Caco-2 (cell line): Measurements from ENCODE around the gene ASH1L. TPM values are rescaled to one million over a fixed set of nuclear protein-coding genes. Genes with fewer than 3 reads are reported as not detected.
"Not testable (repeated sequence)": the region's sequence is repeated elsewhere in the genome, so short reads cannot be mapped to it uniquely, and the experiment has no call there.

Experiments
- BruUV-seq: library from RNA; stranded (reverse); fragments of 400-500 nt; replicated peaks from 2 replicates; lab custom pipeline; 2021; lab: Mats Ljungman, UMichigan
- CTCF ChIA-PET: fragments of 300-600 bp; sonication (Branson Sonifier 250); formaldehyde crosslinking; loops from one replicate; lab custom pipeline; 2022; ENCODE audit warnings: antibody characterized with exemption; lab: Charles Lee
- POLR2A ChIA-PET: fragments of 300-600 bp; sonication (Branson Sonifier 250); formaldehyde crosslinking; loops from one replicate; lab custom pipeline; 2022; ENCODE audit warnings: antibody characterized with exemption; lab: Charles Lee
- DNase-seq, 2 experiments: peaks; one replicate each; pipeline versions ENCODE4 v3.0.0 to v3.0.0-alpha.2; 2020 to 2022
- H3K27me3 ChIP-seq: replicated peaks from 2 replicates; pipeline ENCODE4 v1.6.0; 2011; ENCODE audit warnings: low read length; ENCODE audit not compliant: control insufficient read depth, insufficient read depth
- H3K36me3 ChIP-seq: 2 replicates; pipeline ENCODE4 v1.5.1; 2011; ENCODE audit warnings: low read length; ENCODE audit not compliant: control insufficient read depth, insufficient read depth
- H3K4me1 ChIP-seq: fragments of 250-450 bp; sonication (Bioruptor Pico); 2 replicates; pipeline ENCODE4 v1.5.1; 2020; ENCODE audit warnings: mild to moderate bottlenecking
- H3K4me3 ChIP-seq: 2 replicates; pipeline ENCODE4 v1.5.1; 2011; ENCODE audit warnings: low read depth, mild to moderate bottlenecking, control low read depth, low read length
- H3K9me3 ChIP-seq: fragments of 250-450 bp; sonication (Bioruptor Pico); 2 replicates; pipeline ENCODE4 v1.5.1; 2020; ENCODE audit warnings: mild to moderate bottlenecking, moderate library complexity
- H3K27ac Mint-ChIP-seq: one replicate; pipeline ENCODE4 v1.8.0; 2022; ENCODE audit warnings: mixed read lengths; ENCODE audit not compliant: unreplicated experiment
- H3K27me3 Mint-ChIP-seq: one replicate; pipeline ENCODE4 v1.8.0; 2022; ENCODE audit warnings: mixed read lengths; ENCODE audit not compliant: insufficient read depth, unreplicated experiment
- H3K36me3 Mint-ChIP-seq: one replicate; pipeline ENCODE4 v1.8.0; 2022; ENCODE audit warnings: mild to moderate bottlenecking, mixed read lengths; ENCODE audit not compliant: insufficient read depth, unreplicated experiment
- H3K4me1 Mint-ChIP-seq: one replicate; pipeline ENCODE4 v1.8.0; 2022; ENCODE audit warnings: low read depth, mixed read lengths; ENCODE audit not compliant: unreplicated experiment
- H3K4me3 Mint-ChIP-seq: one replicate; pipeline ENCODE4 v1.8.0; 2022; ENCODE audit warnings: mild to moderate bottlenecking, moderate library complexity, mixed read lengths; ENCODE audit not compliant: unreplicated experiment
- H3K9me3 Mint-ChIP-seq: one replicate; pipeline ENCODE4 v1.8.0; 2022; ENCODE audit warnings: mixed read lengths; ENCODE audit not compliant: unreplicated experiment
- intact Hi-C: fragments of 100-400 bp; cut with micrococcal nuclease; formaldehyde crosslinking; loops from one replicate; pipeline ENCODE4 v1.10.0; 2022; ENCODE audit not compliant: unreplicated experiment
- total RNA-seq: library from RNA; stranded (reverse); gene quantifications from 2 replicates; pipeline ENCODE4 v1.2.3, GENCODE V29; 2022
- TF ChIP-seq, protein P1 (sequence below), 2 experiments: fragments of 200-600 bp in 1 of 2; IDR thresholded peaks; 1 replicate in 1 of 2; 2 replicates in 1 of 2; pipeline versions ENCODE4 v1.5.1 to v1.8.0; 2011 to 2022; ENCODE audit warnings: antibody characterized with exemption in 1 of 2, control low read depth in 1 of 2, inconsistent platforms in 1 of 2, low read depth in 1 of 2, low read length in 1 of 2, mild to moderate bottlenecking in 1 of 2, moderate library complexity in 1 of 2; ENCODE audit not compliant: insufficient read depth in 1 of 2, severe bottlenecking in 1 of 2, unreplicated experiment in 1 of 2

Gene ASH1L
- total RNA-seq, 1 experiment from 2014 or later: 39.4 TPM

- no peak overlapping the region for H3K27ac Mint-ChIP-seq
- no peaks in the 10 kb centered on the region for H3K27me3 ChIP-seq
- H3K27me3 Mint-ChIP-seq: no peaks in the 10 kb centered on the region
- TF ChIP-seq, protein P1, sequence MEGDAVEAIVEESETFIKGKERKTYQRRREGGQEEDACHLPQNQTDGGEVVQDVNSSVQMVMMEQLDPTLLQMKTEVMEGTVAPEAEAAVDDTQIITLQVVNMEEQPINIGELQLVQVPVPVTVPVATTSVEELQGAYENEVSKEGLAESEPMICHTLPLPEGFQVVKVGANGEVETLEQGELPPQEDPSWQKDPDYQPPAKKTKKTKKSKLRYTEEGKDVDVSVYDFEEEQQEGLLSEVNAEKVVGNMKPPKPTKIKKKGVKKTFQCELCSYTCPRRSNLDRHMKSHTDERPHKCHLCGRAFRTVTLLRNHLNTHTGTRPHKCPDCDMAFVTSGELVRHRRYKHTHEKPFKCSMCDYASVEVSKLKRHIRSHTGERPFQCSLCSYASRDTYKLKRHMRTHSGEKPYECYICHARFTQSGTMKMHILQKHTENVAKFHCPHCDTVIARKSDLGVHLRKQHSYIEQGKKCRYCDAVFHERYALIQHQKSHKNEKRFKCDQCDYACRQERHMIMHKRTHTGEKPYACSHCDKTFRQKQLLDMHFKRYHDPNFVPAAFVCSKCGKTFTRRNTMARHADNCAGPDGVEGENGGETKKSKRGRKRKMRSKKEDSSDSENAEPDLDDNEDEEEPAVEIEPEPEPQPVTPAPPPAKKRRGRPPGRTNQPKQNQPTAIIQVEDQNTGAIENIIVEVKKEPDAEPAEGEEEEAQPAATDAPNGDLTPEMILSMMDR (IDR thresholded peaks at IDR 0.05; ENCODE audit: insufficient read depth in 1 of 2, low read depth in 1 of 2, low read length in 1 of 2, severe bottlenecking in 1 of 2, unreplicated experiment in 1 of 2): no peak
- ChIA-PET CTCF (no interaction called here), POLR2A (interaction anchor here (0.6 kb wide), 1 partner anchor 339 kb away, joined by 7 read pairs; no protein-coding TSS in a partner anchor)
- no peak overlapping the region for H3K4me3 ChIP-seq
- H3K9me3 ChIP-seq: peaks cover 8% of the 10 kb centered on the region
- H3K36me3 ChIP-seq: no peaks in the 10 kb centered on the region; the same call in 1 of the 2 replicates
- no peaks in the 10 kb centered on the region for H3K4me1 ChIP-seq
- BruUV-seq: no TSS peak
- peaks cover 9% of the 10 kb centered on the region for H3K9me3 Mint-ChIP-seq
- peaks cover 58% of the 10 kb centered on the region for H3K36me3 Mint-ChIP-seq
- no peak for DNase-seq
- H3K4me1 Mint-ChIP-seq: no peaks in the 10 kb centered on the region
- intact Hi-C loops: no loop called here
- H3K4me3 Mint-ChIP-seq: no peak overlapping the region
These were observed 172.8 kb downstream of the ASH1L start for GRCh38 chr1:155389826-155390225.

- H3K36me3 Mint-ChIP-seq: peaks cover 55% of the 10 kb centered on the region
- POLR2A ChIA-PET: interaction anchor here (0.6 kb wide), 1 partner anchor 13 kb away, joined by 3 read pairs; no protein-coding TSS in a partner anchor
- BruUV-seq, H3K27me3 ChIP-seq, CTCF ChIA-PET, H3K4me1 Mint-ChIP-seq, H3K36me3 ChIP-seq, intact Hi-C loops, H3K4me3 Mint-ChIP-seq, H3K9me3 ChIP-seq, H3K9me3 Mint-ChIP-seq, H3K4me3 ChIP-seq, DNase-seq, H3K27ac Mint-ChIP-seq, H3K27me3 Mint-ChIP-seq, H3K4me1 ChIP-seq: not testable (repeated sequence)
These were observed 176.8 kb downstream of the ASH1L start for GRCh38 chr1:155385836-155386235.

GRCh38 chr1:155383406-155383805 lies 179.2 kb downstream of the ASH1L start:
- Mint-ChIP-seq H3K27ac (no peak overlapping the region), H3K4me1 (no peaks in the 10 kb centered on the region), H3K9me3 (peaks cover 9% of the 10 kb centered on the region), H3K4me3 (no peak overlapping the region), H3K36me3 (peaks cover 57% of the 10 kb centered on the region), H3K27me3 (no peaks in the 10 kb centered on the region)
- H3K36me3 ChIP-seq: no peaks in the 10 kb centered on the region; the same call in 1 of the 2 replicates
- H3K9me3 ChIP-seq: no peaks in the 10 kb centered on the region
- POLR2A ChIA-PET: no interaction called here
- no peaks in the 10 kb centered on the region for H3K4me1 ChIP-seq
- TF ChIP-seq, protein P1 (IDR thresholded peaks at IDR 0.05; ENCODE audit: insufficient read depth in 1 of 2, low read depth in 1 of 2, low read length in 1 of 2, severe bottlenecking in 1 of 2, unreplicated experiment in 1 of 2): no peak
- intact Hi-C loops: no loop called here
- CTCF ChIA-PET: no interaction called here
- H3K4me3 ChIP-seq: no peak overlapping the region
- no peaks in the 10 kb centered on the region for H3K27me3 ChIP-seq
- no peak for DNase-seq
- no TSS peak for BruUV-seq
